KMS-11 (cell line): ENCODE measurements around the gene CCNYL1.
"Not testable (repeated sequence)": the region's sequence is repeated elsewhere in the genome, so short reads cannot be mapped to it uniquely, and the experiment has no call there.

ENCODE experiments used
- H2AFZ ChIP-seq: fragments of 200-600 bp; sonication (generic); 2 replicates; pipeline ENCODE4 v1.6.1; 2016; ENCODE audit warnings: antibody characterized with exemption, mixed run types, low read depth
- H3K27ac ChIP-seq: fragments of 200-600 bp; sonication (generic); 2 replicates; pipeline ENCODE4 v1.6.1; 2016; ENCODE audit warnings: mild to moderate bottlenecking, mixed run types
- H3K27me3 ChIP-seq: fragments of 200-600 bp; sonication (generic); 2 replicates; pipeline ENCODE4 v1.6.1; 2017; ENCODE audit warnings: mild to moderate bottlenecking, low read depth, mixed run types, moderate library complexity; ENCODE audit not compliant: insufficient read depth
- H3K36me3 ChIP-seq: fragments of 200-600 bp; sonication (generic); 2 replicates; pipeline ENCODE4 v1.6.1; 2017; ENCODE audit warnings: mild to moderate bottlenecking, mixed run types; ENCODE audit not compliant: insufficient read depth
- H3K4me1 ChIP-seq: fragments of 200-600 bp; sonication (generic); 2 replicates; pipeline ENCODE4 v1.6.1; 2016; ENCODE audit warnings: mild to moderate bottlenecking, low read depth, mixed run types; ENCODE audit not compliant: poor library complexity, severe bottlenecking
- H3K4me2 ChIP-seq: fragments of 200-600 bp; sonication (generic); 2 replicates; pipeline ENCODE4 v1.7.0; 2016; ENCODE audit warnings: mild to moderate bottlenecking, mixed run types
- H3K4me3 ChIP-seq: fragments of 200-600 bp; sonication (generic); IDR thresholded peaks from 2 replicates; pipeline ENCODE4 v1.6.1; 2017; ENCODE audit warnings: low read depth, low read length, mixed read lengths; ENCODE audit not compliant: insufficient read depth
- H3K79me2 ChIP-seq: fragments of 200-600 bp; sonication (generic); 2 replicates; pipeline ENCODE4 v1.6.1; 2016; ENCODE audit warnings: low read depth, mixed run types; ENCODE audit not compliant: insufficient read depth
- H3K9ac ChIP-seq: fragments of 200-600 bp; sonication (generic); 2 replicates; pipeline ENCODE4 v1.6.1; 2016; ENCODE audit warnings: mild to moderate bottlenecking, mixed run types
- H4K20me1 ChIP-seq: fragments of 200-600 bp; sonication (generic); 2 replicates; pipeline ENCODE4 v1.6.1; 2016; ENCODE audit warnings: mild to moderate bottlenecking, mixed run types; ENCODE audit not compliant: insufficient read depth
- TF ChIP-seq, protein P1 (sequence below): fragments of 200-600 bp; sonication (generic); conservative IDR thresholded peaks from 2 replicates; pipeline ENCODE4 v1.6.1; 2017; ENCODE audit warnings: low read depth, mild to moderate bottlenecking, antibody characterized with exemption, low read length, moderate library complexity, mixed read lengths

The CCNYL1 gene

DNA sequence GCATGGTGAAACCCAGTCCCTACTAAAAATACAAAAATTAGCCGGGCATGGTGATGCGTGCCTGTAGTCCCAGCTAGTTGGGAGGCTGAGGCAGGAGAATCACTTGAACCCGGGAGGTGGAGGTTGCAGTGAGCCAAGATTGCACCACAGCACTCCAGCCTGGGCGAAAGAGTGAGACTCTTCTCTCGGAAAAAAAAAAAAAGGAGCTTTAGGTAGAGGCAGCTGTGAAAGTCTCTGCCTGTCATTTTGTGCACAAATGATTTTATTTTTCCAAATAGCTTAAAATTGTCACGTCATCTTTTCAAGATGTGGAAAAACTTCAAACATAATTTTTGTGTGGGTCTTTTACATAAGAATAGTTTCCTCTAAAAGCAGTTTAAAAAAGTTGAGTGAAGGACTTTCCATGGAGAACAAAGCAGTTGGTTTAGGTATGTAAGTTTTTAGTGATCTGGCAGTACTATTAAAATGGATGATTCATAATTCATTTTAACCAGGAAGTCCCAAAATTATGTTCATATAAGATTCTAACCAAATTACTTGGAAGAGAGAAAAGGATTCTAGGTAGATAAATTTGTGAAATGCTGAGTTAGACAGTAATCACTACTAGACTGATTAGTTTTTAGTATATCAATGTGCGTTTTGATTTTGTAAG is 11.5 kb downstream of the CCNYL1 start:
- H3K36me3 ChIP-seq = no peaks in the 10 kb centered on the region
- no peaks in the 10 kb centered on the region for H4K20me1 ChIP-seq
- H3K4me2 ChIP-seq = no peak overlapping the region
- H3K79me2 ChIP-seq = no peaks in the 10 kb centered on the region
- TF ChIP-seq, protein P1, sequence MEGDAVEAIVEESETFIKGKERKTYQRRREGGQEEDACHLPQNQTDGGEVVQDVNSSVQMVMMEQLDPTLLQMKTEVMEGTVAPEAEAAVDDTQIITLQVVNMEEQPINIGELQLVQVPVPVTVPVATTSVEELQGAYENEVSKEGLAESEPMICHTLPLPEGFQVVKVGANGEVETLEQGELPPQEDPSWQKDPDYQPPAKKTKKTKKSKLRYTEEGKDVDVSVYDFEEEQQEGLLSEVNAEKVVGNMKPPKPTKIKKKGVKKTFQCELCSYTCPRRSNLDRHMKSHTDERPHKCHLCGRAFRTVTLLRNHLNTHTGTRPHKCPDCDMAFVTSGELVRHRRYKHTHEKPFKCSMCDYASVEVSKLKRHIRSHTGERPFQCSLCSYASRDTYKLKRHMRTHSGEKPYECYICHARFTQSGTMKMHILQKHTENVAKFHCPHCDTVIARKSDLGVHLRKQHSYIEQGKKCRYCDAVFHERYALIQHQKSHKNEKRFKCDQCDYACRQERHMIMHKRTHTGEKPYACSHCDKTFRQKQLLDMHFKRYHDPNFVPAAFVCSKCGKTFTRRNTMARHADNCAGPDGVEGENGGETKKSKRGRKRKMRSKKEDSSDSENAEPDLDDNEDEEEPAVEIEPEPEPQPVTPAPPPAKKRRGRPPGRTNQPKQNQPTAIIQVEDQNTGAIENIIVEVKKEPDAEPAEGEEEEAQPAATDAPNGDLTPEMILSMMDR = no peak
- H2AFZ ChIP-seq = no peak overlapping the region
- H3K4me3 ChIP-seq = no peak overlapping the region
- H3K9ac ChIP-seq = no peak overlapping the region
- no peak overlapping the region for H3K27ac ChIP-seq
- H3K27me3 ChIP-seq = no peaks in the 10 kb centered on the region
- no peaks in the 10 kb centered on the region for H3K4me1 ChIP-seq

DNA sequence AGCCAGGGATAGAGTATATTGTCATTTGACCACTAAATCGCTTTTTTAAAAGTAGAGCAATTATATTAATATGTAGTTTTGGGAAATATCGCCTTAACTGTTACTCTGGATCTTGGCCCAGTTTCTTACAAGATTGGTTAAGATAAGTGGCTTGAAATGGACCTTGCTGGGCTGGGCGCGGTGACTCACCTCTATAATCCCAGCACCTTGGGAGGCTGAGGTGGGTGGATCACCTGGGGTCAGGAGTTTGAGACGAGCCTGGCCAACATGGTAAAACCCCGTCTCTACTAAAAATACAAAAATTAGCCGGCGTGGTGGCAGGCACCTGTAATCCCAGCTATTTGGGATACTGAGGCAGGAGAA is 12.0 kb downstream of the CCNYL1 start:
- not testable (repeated sequence) for H3K4me2 ChIP-seq, H3K36me3 ChIP-seq, H3K27me3 ChIP-seq, H3K9ac ChIP-seq, H4K20me1 ChIP-seq, H3K79me2 ChIP-seq, H2AFZ ChIP-seq, H3K27ac ChIP-seq, H3K4me1 ChIP-seq, H3K4me3 ChIP-seq

DNA sequence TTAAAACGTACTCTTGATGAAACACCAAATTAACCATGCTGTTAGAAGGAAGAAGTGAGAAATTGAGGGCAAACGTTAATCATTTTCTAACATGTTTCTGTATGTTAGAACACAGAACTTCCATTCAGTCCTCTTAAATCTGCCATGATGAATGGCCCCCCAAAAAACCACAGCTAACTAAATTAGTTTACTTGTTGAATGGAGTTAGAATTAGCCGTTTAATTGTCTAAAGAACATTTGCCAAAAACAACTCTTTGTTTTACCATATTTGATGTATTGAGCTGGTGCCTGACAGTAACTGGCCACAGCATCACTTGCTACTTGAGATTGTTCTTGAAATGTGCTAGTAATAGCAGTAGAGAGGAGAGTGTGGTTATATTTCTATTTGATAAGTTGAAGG is 12.7 kb downstream of the CCNYL1 start:
- Histone ChIP-seq H3K4me1 (no peaks in the 10 kb centered on the region), H2AFZ (no peak overlapping the region), H3K36me3 (no peaks in the 10 kb centered on the region), H3K79me2 (no peaks in the 10 kb centered on the region), H4K20me1 (no peaks in the 10 kb centered on the region), H3K9ac (no peak overlapping the region), H3K27ac (no peak overlapping the region), H3K27me3 (no peaks in the 10 kb centered on the region), H3K4me2 (no peak overlapping the region), H3K4me3 (no peak overlapping the region)
- TF ChIP-seq, protein P1 = no peak

DNA sequence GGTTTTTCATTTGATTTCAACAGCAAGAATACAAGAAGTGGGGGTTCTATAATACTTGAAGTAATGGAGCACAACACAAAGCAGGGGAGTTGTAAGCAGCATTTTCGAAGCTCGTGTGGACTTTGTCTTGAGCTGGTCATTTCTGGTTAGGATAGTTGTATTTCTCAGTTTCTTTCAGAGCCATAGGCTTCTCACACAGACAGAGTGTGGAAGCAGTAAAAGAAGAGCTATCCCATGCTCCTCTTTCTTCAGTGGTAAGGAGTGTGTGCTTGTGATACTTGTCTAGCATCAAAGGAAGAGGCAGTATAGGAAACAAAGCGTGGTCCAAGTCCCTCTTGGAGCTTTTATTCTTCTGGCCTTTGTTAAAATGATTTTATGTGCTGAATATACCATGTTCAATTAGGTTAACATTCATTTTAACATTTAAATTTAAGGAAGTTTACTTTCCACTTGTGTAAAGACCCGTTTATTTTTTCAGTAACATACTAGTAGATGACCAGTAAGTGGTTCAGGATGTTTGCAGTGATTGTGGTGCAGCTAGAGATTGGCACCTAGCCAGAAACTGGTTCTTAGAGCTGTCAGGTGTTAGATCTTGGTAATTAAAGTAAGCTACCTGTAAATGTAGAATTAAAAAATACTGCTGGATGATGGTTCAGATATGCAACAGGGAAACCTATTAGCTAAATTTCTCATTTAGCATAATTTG is 14.6 kb downstream of the CCNYL1 start:
- no peak overlapping the region for H2AFZ ChIP-seq
- no peaks in the 10 kb centered on the region; the same call in 1 of the 2 replicates for H3K36me3 ChIP-seq
- no peaks in the 10 kb centered on the region for H3K27me3 ChIP-seq
- TF ChIP-seq, protein P1 = no peak
- no peak overlapping the region for H3K9ac ChIP-seq
- no peaks in the 10 kb centered on the region for H4K20me1 ChIP-seq
- H3K4me3 ChIP-seq = no peak overlapping the region
- H3K27ac ChIP-seq = no peak overlapping the region
- H3K79me2 ChIP-seq = no peaks in the 10 kb centered on the region
- no peak overlapping the region for H3K4me2 ChIP-seq
- H3K4me1 ChIP-seq = no peaks in the 10 kb centered on the region

DNA sequence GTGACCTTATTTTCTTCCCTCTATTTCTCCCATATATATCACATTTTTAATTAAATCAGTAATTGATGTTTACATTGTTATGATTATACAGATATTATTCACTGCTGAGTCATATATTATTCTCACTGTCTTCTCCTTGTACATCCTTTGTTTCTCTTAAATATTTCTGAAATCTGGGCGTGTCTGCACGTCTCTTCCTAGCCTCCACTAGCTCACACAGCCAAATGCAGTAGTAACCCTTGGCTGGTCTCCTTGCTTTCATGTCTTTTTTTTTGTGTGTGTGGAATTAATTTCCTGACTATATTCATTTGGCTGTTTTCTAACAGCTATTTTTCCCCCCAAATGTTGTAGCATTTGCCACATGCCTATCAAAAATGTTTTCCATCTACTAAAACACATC is 15.8 kb downstream of the CCNYL1 start:
- Histone ChIP-seq H3K36me3 (no peaks in the 10 kb centered on the region; the same call in 1 of the 2 replicates), H3K4me3 (no peak overlapping the region), H3K27ac (no peak overlapping the region), H3K27me3 (no peaks in the 10 kb centered on the region), H3K9ac (no peak overlapping the region), H3K4me1 (no peaks in the 10 kb centered on the region), H4K20me1 (no peaks in the 10 kb centered on the region), H3K79me2 (no peaks in the 10 kb centered on the region), H3K4me2 (no peak overlapping the region), H2AFZ (no peak overlapping the region)
- TF ChIP-seq, protein P1 = no peak
